Osteocyte (in vitro differentiated cells): Measurements from ENCODE around the gene MYRIP. TPM values are rescaled to one million over a fixed set of nuclear protein-coding genes. Genes with fewer than 3 reads are reported as not detected.
A peak's percentile ranks its signal among the peaks of the same experiment; 100 is the strongest.

Experiments
- DNase-seq: peaks from one replicate; pipeline ENCODE4 v3.0.0; 2021; ENCODE audit warnings: mixed read lengths; ENCODE audit not compliant: unreplicated experiment; ENCODE audit errors: extremely low spot score
- H3K27ac Mint-ChIP-seq: one replicate; pipeline ENCODE4 v1.8.0; 2021; ENCODE audit warnings: mild to moderate bottlenecking, mixed read lengths; ENCODE audit not compliant: unreplicated experiment
- H3K27me3 Mint-ChIP-seq: one replicate; pipeline ENCODE4 v1.8.0; 2021; ENCODE audit warnings: mixed read lengths; ENCODE audit not compliant: unreplicated experiment
- H3K36me3 Mint-ChIP-seq: one replicate; pipeline ENCODE4 v1.8.0; 2021; ENCODE audit warnings: mixed read lengths; ENCODE audit not compliant: unreplicated experiment
- H3K4me1 Mint-ChIP-seq: one replicate; pipeline ENCODE4 v1.8.0; 2021; ENCODE audit warnings: mixed read lengths; ENCODE audit not compliant: unreplicated experiment
- H3K4me3 Mint-ChIP-seq: one replicate; pipeline ENCODE4 v1.8.0; 2021; ENCODE audit warnings: mild to moderate bottlenecking, moderate library complexity, mixed read lengths; ENCODE audit not compliant: unreplicated experiment
- H3K9me3 Mint-ChIP-seq: one replicate; pipeline ENCODE4 v1.8.0; 2021; ENCODE audit warnings: mixed read lengths; ENCODE audit not compliant: unreplicated experiment
- CTCF ChIP-seq: fragments of 200-600 bp; sonication (generic); IDR thresholded peaks from 2 replicates; pipeline ENCODE4 v1.5.0; 2021; ENCODE audit warnings: antibody characterized with exemption, mild to moderate bottlenecking, moderate library complexity
- total RNA-seq: library from RNA; stranded (reverse); gene quantifications from 2 replicates; pipeline ENCODE4 v1.2.1, GENCODE V29; 2021

MYRIP gene
- total RNA-seq, 1 donor from 2014 or later = 0.62 TPM

- Mint-ChIP-seq H3K27me3 (no peaks in the 10 kb centered on the region), H3K4me1 (no peaks in the 10 kb centered on the region), H3K9me3 (no peaks in the 10 kb centered on the region), H3K27ac (no peak overlapping the region), H3K36me3 (peaks cover 2% of the 10 kb centered on the region), H3K4me3 (no peak overlapping the region)
- DNase-seq = no peak
- no peak for TF ChIP-seq CTCF
These were observed 483.4 kb downstream of the MYRIP start for GRCh38 chr3:40292637-40293349.

- TF ChIP-seq CTCF = no peak
- Mint-ChIP-seq H3K27ac (no peak overlapping the region), H3K9me3 (no peaks in the 10 kb centered on the region), H3K4me1 (peaks cover 6% of the 10 kb centered on the region), H3K36me3 (peaks cover 2% of the 10 kb centered on the region), H3K4me3 (no peak overlapping the region), H3K27me3 (no peaks in the 10 kb centered on the region)
- DNase-seq = no peak
These were observed 485.0 kb downstream of the MYRIP start for GRCh38 chr3:40294434-40294833.

- no peak overlapping the region for H3K27ac Mint-ChIP-seq
- peaks cover 31% of the 10 kb centered on the region for H3K4me1 Mint-ChIP-seq
- DNase-seq = no peak
- H3K9me3 Mint-ChIP-seq = no peaks in the 10 kb centered on the region
- peaks cover 2% of the 10 kb centered on the region for H3K36me3 Mint-ChIP-seq
- no peaks in the 10 kb centered on the region for H3K27me3 Mint-ChIP-seq
- no peak for TF ChIP-seq CTCF
- no peak overlapping the region for H3K4me3 Mint-ChIP-seq
These were observed 488.7 kb downstream of the MYRIP start for GRCh38 chr3:40298075-40298474.

GRCh38 chr3:40299130-40299720 lies 489.8 kb downstream of the MYRIP start:
- H3K36me3 Mint-ChIP-seq = peaks cover 2% of the 10 kb centered on the region
- H3K4me3 Mint-ChIP-seq = no peak overlapping the region
- no peak for DNase-seq
- TF ChIP-seq CTCF = no peak
- H3K9me3 Mint-ChIP-seq = no peaks in the 10 kb centered on the region
- peak overlapping the region; percentile 82 for H3K27ac Mint-ChIP-seq
- peaks cover 31% of the 10 kb centered on the region for H3K4me1 Mint-ChIP-seq
- no peaks in the 10 kb centered on the region for H3K27me3 Mint-ChIP-seq

- no peak for DNase-seq
- no peak for TF ChIP-seq CTCF
- Mint-ChIP-seq H3K27me3 (no peaks in the 10 kb centered on the region), H3K4me1 (peaks cover 31% of the 10 kb centered on the region), H3K36me3 (peaks cover 2% of the 10 kb centered on the region), H3K27ac (peak overlapping the region; percentile 82), H3K9me3 (no peaks in the 10 kb centered on the region), H3K4me3 (no peak overlapping the region)
These were observed 490.4 kb downstream of the MYRIP start for GRCh38 chr3:40299721-40300335.
